HepG2 (cell line): Measurements from ENCODE around the gene BCL2L1. TPM values are rescaled to one million over a fixed set of nuclear protein-coding genes. Genes with fewer than 3 reads are reported as not detected.
A peak's percentile ranks its signal among the peaks of the same experiment; 100 is the strongest.

ENCODE experiments used
- ADNP ChIP-seq: sonication (generic); formaldehyde crosslinking; IDR thresholded peaks from 2 replicates; pipeline ENCODE4 v1.4.0; 2020; ENCODE audit warnings: missing genetic modification reagents
- AGO2 ChIP-seq: fragments of 200-400 bp; formaldehyde crosslinking; optimal IDR thresholded peaks from 2 replicates; pipeline ENCODE3; 2017; ENCODE audit warnings: mild to moderate bottlenecking, low read depth, low read length, moderate library complexity
- ETV5 ChIP-seq: IDR thresholded peaks from 2 replicates; pipeline ENCODE4 v1.6.1; 2018; ENCODE audit warnings: missing biosample characterization, missing genetic modification reagents, inconsistent platforms, borderline replicate concordance
- FOXM1 ChIP-seq: sonication (generic); formaldehyde crosslinking; IDR thresholded peaks from 2 replicates; pipeline ENCODE4 v1.5.0; 2020; ENCODE audit warnings: missing genetic modification reagents
- HNRNPL ChIP-seq: fragments of 200-400 bp; formaldehyde crosslinking; IDR thresholded peaks from 2 replicates; pipeline ENCODE4 v1.6.1; 2017; ENCODE audit warnings: mild to moderate bottlenecking, low read depth, low read length
- MAFF ChIP-seq: IDR thresholded peaks from 2 replicates; pipeline ENCODE4 v1.6.1; 2011; ENCODE audit warnings: low read depth, low read length, improper control_type of control experiment
- MED1 ChIP-seq: sonication (generic); formaldehyde crosslinking; IDR thresholded peaks from 2 replicates; pipeline ENCODE4 v1.4.0; 2020; ENCODE audit warnings: missing genetic modification reagents
- NONO ChIP-seq, 2 experiments: fragments of 450-650 bp in 1 of 2; sonication (generic) in 1 of 2; formaldehyde crosslinking in 1 of 2; IDR thresholded peaks in 1 of 2; conservative IDR thresholded peaks in 1 of 2; 2 replicates each; pipeline versions ENCODE4 v1.6.1 to v1.8.0; 2017 to 2022; ENCODE audit warnings: mild to moderate bottlenecking in 1 of 2, missing genetic modification reagents in 1 of 2, moderate library complexity in 1 of 2
- PCBP2 ChIP-seq: fragments of 200-400 bp; formaldehyde crosslinking; optimal IDR thresholded peaks from 2 replicates; pipeline ENCODE3; 2018; ENCODE audit warnings: low read length, low read depth; ENCODE audit not compliant: poor library complexity, severe bottlenecking
- PRDM10 ChIP-seq: sonication (generic); formaldehyde crosslinking; IDR thresholded peaks from 2 replicates; pipeline ENCODE4 v1.4.0; 2020; ENCODE audit warnings: low read depth, missing genetic modification reagents
- REST ChIP-seq, 2 experiments: IDR thresholded peaks; 2 replicates each; pipeline ENCODE4 v1.6.1; 2011 to 2012; ENCODE audit warnings: low read length in 2 of 2, borderline replicate concordance in 1 of 2, low read depth in 1 of 2, mild to moderate bottlenecking in 1 of 2, moderate library complexity in 1 of 2
- RFX1 ChIP-seq: fragments of 450-650 bp; IDR thresholded peaks from 2 replicates; pipeline ENCODE4 v1.6.1; 2017
- SMYD3 ChIP-seq: sonication (generic); formaldehyde crosslinking; IDR thresholded peaks from 2 replicates; pipeline ENCODE4 v1.8.1; 2023; ENCODE audit warnings: mild to moderate bottlenecking, missing genetic modification reagents
- TARDBP ChIP-seq: sonication (generic); formaldehyde crosslinking; IDR thresholded peaks from 2 replicates; pipeline ENCODE4 v1.8.0; 2022; ENCODE audit warnings: mild to moderate bottlenecking, missing genetic modification reagents
- XRCC5 ChIP-seq: fragments of 200-400 bp; formaldehyde crosslinking; optimal IDR thresholded peaks from 2 replicates; pipeline ENCODE3; 2017; ENCODE audit warnings: mild to moderate bottlenecking, low read length
- ZBTB20 ChIP-seq: sonication (generic); formaldehyde crosslinking; IDR thresholded peaks from 2 replicates; pipeline ENCODE4 v1.8.1; 2023; ENCODE audit warnings: missing genetic modification reagents, low read depth, mild to moderate bottlenecking, borderline replicate concordance
- ZBTB37 ChIP-seq: sonication (generic); formaldehyde crosslinking; IDR thresholded peaks from 2 replicates; pipeline ENCODE4 v1.4.0; 2020; ENCODE audit warnings: mild to moderate bottlenecking, missing genetic modification reagents
- ZKSCAN5 ChIP-seq: sonication (generic); formaldehyde crosslinking; IDR thresholded peaks from 2 replicates; pipeline ENCODE4 v1.5.1; 2020; ENCODE audit warnings: mild to moderate bottlenecking, missing genetic modification reagents
- ZNF335 ChIP-seq: sonication (generic); formaldehyde crosslinking; IDR thresholded peaks from 2 replicates; pipeline ENCODE4 v1.4.0; 2020; ENCODE audit warnings: missing genetic modification reagents
- ZNF44 ChIP-seq: sonication (generic); formaldehyde crosslinking; IDR thresholded peaks from 2 replicates; pipeline ENCODE4 v1.5.1; 2020; ENCODE audit warnings: mild to moderate bottlenecking, missing genetic modification reagents
- ZNF724P ChIP-seq: sonication (generic); formaldehyde crosslinking; IDR thresholded peaks from 2 replicates; pipeline ENCODE4 v1.8.0; 2022; ENCODE audit warnings: missing genetic modification reagents, borderline replicate concordance
- polyA plus RNA-seq, 8 experiments: library from polyadenylated mRNA; depleted of rRNA in 3 of 8; stranded (reverse) in 7 of 8; unstranded in 1 of 8; fragments of >200 nt; fragmentation: Illumina TruSeq in 4 of 8; extraction: Trizol in 4 of 8; gene quantifications; 2 replicates each; pipeline versions ENCODE4 v1.2.1 to v1.2.3, GENCODE V29; 2011 to 2016; ENCODE audit warnings: low read depth in 4 of 8, missing spikeins in 1 of 8, mixed read lengths in 1 of 8; ENCODE audit not compliant: insufficient read depth in 1 of 8
- total RNA-seq, 5 experiments: library from RNA; depleted of rRNA; stranded (reverse); fragments of >200 nt; fragmentation: Illumina TruSeq; extraction: Trizol; gene quantifications; 2 replicates each; pipeline ENCODE4 v1.2.3, GENCODE V29; 2016; ENCODE audit warnings: low read depth in 1 of 5

BCL2L1 gene
- total and polyA plus RNA-seq, 2 of the 13 experiments (the other 11 are each of a cell fraction or from before 2014, with no cell fraction given) = 164 to 258 TPM

- no peak for TF ChIP-seq PCBP2
- no peak for TF ChIP-seq NONO (IDR thresholded peaks at IDR 0.05)
- no peak for TF ChIP-seq NONO (CRISPR knock-in tag; conservative IDR thresholded peaks at IDR 0.05)
- no peak for TF ChIP-seq ZNF724P (CRISPR knock-in tag)
- peak; percentile 49; the same call in 1 of the 2 replicates for TF ChIP-seq PRDM10 (CRISPR knock-in tag)
- TF ChIP-seq ZNF335 = no peak
- no peak for TF ChIP-seq ZNF44
- TF ChIP-seq RFX1 = no peak
- peak; percentile 64 for TF ChIP-seq AGO2
- TF ChIP-seq ZKSCAN5 (CRISPR knock-in tag) = no peak
- no peak for TF ChIP-seq SMYD3 (CRISPR knock-in tag)
- TF ChIP-seq MAFF = no peak
- TF ChIP-seq ETV5 = peak; percentile 97
- no peak for TF ChIP-seq XRCC5
- TF ChIP-seq FOXM1 (CRISPR knock-in tag) = no peak
- TF ChIP-seq ZBTB20 (CRISPR knock-in tag) = peak; percentile 13; the same call in 1 of the 2 replicates
- peak; percentile 88 for TF ChIP-seq MED1 (CRISPR knock-in tag)
- no peak for TF ChIP-seq REST (IDR thresholded peaks at IDR 0.05; ENCODE audit: borderline replicate concordance in 1 of 2, low read depth in 1 of 2, low read length in 2 of 2)
- no peak for TF ChIP-seq ADNP (CRISPR knock-in tag)
- no peak for TF ChIP-seq HNRNPL
- TF ChIP-seq ZBTB37 (CRISPR knock-in tag) = 0 out of 2 replicates have a peak, but pooled peaks have one; percentile 14
- TF ChIP-seq TARDBP (CRISPR knock-in tag) = no peak
Observed at GRCh38 chr20:31713312-31714273, 9.1 kb downstream of the BCL2L1 start (continued).
